ENCODE results near the gene COL9A1.

DNA sequence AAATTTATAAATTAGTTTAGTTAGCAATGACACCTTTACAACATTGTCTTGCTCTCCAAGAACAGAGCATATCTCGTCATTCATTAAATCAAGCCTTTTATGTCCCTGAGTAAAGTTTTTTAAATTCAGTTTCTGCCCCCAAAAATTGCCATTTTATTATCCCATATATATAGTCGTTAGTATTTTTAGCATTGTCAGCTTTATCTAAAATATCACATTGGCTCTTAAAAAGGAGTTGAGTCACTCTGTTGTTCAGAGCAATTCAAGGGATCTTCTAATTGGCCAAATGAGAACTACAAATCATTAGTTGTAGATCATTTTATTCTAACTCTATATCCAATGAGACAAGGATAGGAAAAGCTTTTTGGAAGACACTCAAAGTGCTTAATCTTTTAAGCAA, 127.1 kb downstream of the COL9A1 start:
- no peak for TF ChIP-seq ZFP30 (CRISPR knock-in tag; IDR thresholded peaks at IDR 0.05)
- no peak for TF ChIP-seq OSR1 (CRISPR knock-in tag; IDR thresholded peaks at IDR 0.05)
- TF ChIP-seq CSDC2 (CRISPR knock-in tag; IDR thresholded peaks at IDR 0.05): no peak
- TF ChIP-seq, protein P1, sequence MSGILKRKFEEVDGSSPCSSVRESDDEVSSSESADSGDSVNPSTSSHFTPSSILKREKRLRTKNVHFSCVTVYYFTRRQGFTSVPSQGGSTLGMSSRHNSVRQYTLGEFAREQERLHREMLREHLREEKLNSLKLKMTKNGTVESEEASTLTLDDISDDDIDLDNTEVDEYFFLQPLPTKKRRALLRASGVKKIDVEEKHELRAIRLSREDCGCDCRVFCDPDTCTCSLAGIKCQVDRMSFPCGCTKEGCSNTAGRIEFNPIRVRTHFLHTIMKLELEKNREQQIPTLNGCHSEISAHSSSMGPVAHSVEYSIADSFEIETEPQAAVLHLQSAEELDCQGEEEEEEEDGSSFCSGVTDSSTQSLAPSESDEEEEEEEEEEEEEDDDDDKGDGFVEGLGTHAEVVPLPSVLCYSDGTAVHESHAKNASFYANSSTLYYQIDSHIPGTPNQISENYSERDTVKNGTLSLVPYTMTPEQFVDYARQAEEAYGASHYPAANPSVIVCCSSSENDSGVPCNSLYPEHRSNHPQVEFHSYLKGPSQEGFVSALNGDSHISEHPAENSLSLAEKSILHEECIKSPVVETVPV (CRISPR knock-in tag; IDR thresholded peaks at IDR 0.05): no peak
- TF ChIP-seq ISL1 (CRISPR knock-in tag; IDR thresholded peaks at IDR 0.05): no peak
